ENCODE measurements around the gene DHRS13.
"Not testable (repeated sequence)": the region's sequence is repeated elsewhere in the genome, so short reads cannot be mapped to it uniquely, and the experiment has no call there.

Gene DHRS13

DNA sequence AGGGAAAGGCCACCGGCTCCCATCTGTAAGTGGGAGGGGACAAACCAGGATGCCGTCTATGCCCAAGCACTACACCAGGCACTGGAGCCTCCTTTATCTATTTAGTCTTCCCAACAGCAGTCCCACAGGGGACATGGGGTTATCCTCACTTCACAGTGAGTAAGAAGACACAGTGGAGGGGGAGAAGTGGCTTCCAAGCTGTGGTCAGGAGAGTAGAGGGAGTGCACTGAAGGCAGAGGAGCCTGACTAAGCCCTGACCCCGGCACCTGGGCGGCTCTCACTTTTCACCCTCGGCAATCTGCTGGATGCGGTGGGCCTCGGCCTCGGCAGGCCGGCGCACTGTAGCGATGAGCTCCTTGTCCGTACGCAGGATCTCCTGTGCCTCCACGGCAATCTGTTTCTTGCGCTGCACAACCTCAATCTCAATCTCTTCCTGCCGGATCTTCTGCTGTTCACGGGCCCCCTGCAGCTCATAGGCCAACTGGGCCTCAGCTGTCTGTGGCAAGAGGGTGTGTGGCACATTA lies 21.3 kb downstream of the DHRS13 start:
- DNase-seq, result no peak

DNA sequence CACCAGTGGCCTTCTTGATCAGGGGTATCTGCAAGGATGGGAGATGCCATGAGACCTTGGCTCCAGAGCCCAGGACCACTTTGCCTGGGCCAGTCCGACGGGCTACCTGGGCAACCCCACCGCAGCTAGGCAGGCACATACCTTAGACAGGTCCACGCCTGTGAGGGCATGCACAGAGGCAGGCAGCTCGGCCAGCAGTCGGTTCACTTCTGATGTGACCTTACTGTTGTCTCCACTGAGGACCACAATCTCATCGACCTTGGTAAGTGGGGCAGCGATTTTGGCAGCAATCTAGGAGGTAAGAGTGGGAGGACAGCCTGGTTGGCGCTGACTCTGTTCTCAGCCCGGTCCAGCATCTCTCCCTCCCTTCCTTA lies 22.3 kb downstream of the DHRS13 start:
- DNase-seq, result no peak

DNA sequence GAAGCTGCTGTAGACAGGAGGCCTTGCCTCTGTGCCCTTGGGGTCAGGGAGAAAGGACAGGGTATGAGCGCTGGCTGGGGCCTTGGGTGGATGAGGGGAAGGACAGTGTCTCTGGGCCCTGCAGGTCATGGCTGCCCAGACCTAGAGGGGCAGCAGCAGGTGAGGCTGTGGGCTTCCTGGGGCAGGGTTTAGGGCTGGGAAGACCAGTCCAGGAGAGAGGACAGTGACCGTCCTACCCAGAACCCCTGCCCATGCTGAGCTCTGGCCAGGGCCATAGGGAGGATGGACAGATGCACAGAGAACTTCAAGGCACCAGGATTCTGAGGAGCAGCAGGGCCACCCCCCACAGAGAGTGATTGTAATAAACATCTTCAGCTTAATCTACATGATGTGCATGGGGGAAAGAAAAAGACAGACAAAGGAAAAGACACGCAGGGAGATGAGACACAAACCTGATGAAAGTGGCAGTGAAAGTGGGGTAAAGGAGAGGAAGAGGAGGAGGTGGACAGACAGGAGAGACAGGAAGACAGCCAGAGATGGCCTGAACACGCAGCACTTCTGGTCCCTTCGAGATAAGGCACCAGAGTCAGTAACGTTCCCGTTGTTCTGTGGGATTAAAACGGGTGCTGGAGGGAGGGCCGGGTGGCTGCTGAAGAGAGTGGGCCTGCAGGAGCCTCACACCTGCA lies 22.9 kb downstream of the DHRS13 start:
- DNase-seq, result no peak

DNA sequence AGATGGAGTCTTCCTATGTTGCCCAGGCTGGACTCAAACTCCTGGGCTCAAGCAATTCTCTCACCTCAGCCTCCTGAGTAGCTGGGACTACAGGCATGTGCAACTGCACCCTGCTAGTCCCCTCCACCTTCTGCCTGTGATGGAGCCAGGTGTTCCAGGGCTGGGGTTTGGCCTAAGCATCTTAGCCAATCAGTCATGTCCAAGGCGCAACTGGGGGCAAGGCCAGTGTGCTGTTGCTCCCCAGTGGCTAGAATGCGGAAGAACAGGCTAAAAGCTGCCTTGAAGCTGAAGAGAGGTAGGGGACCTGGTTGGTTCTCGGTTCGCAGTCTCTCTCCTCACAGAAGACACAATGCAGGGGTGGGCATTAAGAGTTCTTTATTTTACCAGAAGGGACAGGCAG lies 23.9 kb downstream of the DHRS13 start:
- no peak for DNase-seq

DNA sequence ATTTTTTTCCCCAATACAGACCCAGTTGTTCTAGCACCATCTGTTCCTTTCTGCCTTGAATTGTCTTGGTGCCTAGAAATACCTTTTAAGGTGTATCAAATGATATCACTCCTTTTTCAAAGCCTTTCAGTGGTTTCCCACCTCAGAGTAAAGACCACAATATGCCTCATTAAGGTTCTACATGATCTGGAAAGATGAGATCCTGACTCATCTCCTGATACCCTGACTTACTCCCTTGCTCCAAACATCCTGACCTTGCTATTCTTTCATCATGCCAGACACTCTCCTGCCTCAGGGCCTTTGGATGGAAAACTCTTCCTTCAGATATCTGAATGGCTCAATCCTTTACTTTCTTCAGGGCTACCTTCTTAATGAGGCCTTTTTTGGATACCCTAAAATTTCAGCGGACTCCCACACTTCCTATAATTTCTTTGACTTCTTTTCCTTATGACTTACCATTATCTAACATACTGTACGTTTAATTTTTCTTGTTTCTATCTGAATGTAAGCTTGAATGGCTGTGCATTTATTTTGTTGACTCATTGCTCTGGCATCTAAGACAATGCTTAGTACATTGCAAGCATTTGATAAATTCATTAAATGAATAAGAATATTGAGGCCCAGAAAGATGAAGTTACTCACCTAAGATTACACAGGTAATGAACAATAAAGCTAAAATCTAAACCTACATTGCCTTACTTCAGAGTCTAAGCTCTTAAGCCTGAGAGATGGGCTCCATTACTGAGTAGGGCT lies 24.5 kb downstream of the DHRS13 start:
- no peak for DNase-seq

DNA sequence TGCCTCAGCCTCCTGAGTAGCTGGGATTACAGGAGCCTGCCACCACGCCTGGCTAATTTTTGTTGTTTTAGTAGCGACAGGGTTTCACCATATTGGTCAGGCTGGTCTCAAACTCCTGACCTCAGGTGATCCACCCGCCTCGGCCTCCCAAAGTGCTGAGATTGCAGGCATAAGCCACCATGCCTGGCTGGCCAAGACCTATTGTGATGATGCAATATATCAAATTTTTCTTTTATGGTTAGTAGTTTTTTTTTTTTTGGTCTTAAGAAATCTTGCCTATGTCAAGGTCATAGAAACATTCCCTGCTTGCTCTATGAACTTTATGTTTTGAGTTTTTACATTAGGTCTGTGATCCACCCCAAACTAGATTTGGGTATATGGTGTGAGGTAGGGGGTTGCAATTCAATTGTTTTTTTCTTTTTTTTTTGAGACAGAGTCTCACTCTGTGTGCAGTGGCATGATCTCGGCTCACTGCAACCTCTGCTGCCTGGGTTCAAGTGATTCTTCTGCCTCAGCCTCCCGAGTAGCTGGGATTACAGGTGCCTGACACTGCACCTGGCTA lies 25.6 kb downstream of the DHRS13 start:
- not testable (repeated sequence) for DNase-seq

DNA sequence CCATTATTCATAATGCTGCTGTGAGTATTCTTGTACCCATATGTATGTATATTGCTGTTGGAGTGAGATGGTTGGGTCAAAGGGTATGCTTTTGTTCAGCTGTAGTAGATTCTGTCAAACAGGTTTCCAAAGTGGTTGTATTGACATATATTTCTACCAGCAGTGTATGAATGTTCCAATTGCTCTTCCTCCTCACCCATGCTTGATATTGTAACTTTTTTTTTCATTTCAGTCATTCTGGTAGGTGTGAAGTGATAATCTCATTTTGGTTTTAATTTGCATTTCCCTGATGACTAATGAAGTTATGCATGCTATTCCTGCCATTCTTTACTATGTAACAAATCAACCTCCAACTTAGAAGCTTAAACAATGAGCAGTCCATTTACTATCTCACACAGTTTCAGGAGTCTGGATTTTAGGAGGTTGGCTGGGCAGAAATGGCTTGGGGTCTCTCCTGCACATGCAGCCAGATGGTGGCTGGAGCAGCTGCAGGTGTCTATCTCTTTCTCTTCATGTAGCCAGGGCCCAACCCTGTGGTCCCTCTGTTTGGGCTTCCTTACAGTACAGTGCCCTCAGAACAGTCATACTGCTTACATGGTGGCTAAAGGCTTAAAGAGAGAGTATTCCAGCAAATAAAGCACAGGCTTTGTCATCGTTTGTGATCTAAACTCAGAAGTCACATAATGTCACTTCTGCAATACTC lies 26.9 kb downstream of the DHRS13 start:
- no peak for DNase-seq

DNA sequence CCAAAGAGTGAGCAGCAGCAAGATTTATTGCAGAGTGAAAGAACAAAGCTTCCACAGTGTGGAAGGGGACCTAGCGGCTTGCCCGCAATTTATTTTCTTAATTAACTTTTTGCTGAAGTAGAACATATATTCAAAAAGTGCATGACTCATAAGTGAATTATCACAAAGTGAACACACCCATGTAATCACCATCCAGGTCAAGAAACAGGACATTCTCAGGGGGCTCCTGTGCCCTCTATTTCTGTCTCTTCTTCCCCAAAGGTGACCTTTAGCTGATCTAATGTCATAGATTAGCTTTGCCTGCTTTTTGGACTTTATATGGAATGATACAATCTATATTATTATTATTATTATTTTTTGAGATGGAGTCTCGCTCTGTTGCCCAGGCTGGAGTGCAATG lies 28.1 kb downstream of the DHRS13 start:
- DNase-seq, result no peak

DNA sequence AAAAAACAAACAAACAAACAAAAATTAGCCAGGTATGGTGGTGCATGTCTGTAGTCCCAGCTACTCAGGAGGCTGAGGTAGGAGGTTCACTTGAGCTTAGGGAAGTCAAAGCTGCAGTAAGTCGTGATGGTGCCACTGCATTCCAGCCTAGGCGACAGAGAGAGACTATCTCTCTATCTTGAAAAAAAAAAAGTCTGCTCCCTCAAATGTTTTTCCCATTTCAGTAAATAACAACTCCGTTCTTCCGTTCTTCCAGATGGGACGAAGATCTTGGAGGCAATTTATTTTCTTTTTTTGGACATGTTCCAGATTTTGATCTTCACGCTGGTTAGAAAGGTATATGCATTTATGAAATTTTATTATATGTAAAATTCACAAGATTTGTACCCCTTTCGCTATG lies 29.0 kb downstream of the DHRS13 start:
- DNase-seq, result no peak

DNA sequence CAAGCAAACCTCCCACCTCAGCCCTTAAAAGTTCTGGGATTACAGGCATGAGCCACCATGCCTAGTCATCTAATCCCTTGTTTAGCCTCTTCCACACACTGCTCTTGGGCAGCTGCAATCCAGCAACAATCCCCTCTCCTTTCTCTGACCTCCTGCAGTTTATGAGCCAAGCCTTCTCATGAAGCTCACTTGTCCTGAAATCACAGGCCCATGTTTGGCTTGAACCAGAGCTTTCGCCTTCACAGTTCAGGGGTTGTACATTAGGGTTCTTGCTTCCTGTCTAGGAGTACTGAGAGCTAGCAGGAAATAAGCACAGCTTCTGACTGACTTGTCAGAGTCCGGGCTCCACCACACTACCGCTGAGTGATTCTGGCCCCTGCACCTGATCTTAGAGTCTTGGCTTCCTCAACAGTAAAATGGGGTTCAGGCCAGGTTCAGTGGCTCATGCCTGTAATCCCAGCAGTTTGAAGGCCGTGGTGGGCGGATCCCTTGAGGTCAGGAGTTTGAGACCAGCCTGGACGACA lies 31.8 kb downstream of the DHRS13 start:
- peak; percentile 33 for DNase-seq

DNA sequence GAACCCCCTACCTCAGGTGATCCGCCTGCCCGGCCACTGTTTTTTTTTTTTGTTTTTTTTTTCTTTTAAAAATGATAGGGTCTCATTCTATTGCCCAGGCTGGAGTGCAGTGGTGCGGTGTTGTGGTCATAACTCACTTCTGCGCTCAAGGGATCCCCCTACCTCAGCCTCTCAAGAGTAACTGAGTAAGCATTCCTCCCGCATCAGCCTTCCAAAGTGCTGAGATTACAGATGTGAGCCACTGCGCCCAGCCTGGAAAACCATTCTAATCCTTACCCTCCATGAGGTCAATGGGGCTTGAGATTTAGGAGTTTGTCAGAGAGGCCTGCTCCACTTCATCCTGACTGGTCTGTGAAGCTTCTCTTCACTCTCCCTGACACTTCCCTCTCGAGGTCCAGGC lies 35.6 kb downstream of the DHRS13 start:
- DNase-seq, result no peak

DNA sequence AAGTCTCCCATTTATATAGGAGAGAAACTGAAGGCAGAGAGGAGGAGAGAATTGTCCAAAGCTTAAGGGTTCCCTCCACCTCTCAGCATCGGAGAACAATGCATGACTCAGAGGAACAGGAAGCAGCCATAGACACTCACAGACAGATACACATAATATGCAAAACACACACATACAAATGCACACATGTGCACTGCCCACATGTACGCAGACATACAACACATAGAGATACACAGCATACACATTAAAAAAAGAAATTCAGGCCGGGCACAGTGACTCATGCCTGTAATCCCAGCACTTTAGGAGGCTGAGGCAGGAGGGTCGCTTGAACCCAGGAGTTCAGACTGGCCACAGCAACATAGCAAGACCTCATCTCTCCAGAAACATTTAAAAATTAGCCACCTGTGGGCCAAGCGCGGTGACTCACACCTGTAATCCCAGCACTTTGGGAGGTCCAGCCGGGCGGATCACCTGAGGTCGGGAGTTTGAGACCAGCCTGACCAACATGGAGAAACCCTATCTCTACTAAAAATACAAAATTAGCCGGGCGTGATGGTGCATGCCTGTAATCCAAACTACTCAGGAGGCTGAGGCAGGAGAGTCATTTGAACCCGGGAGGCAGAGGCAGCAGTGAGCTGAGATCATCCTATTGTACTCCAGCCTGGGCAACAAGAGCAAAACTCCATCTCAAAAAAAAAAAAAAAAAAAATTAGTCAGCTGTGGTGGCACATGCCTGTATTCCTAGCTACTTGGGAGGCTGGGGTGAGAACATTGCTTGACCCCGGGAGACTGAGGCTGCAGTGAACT lies 36.7 kb downstream of the DHRS13 start:
- no peak for DNase-seq

DNA sequence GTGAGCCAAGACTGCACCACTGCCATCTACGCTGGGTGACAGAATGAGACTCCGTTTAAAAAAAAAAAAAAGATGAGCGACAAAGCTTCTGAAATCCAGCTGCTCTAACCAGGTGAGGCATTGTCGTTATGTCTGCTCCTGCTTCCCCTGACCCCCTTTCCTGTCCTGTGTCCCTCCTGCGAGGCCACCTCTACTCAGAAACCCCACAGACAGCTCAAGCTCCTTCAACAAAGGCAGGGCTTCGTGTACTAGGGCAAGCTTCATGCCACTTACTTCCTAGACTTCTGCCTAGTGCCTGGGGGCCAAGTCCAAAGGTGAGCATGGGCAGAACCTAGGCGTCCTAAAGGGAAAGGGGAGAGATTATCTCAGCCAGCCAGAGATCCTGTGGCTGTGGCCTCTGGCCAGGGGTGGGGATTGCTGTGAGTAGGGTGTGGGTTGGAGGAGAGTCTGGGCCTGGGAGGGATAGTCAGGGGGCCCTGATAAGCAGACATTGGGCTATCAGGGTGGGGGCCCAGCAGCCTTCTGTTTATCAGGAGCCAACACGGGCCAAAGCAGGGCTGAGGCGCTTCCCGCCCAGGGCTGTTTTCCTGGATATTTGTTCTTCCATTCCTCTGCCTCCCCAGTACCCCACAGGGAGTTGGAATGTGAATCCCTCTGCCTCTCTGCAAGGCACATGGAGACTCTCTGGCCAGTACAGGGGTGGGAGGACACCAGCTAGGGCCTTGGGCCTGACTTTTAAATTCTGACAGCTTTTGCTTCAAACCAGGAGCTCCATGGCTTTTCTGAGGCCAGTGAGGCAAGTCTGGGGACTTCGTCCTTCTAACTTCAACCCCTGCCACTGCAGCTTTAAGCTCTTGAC lies 37.7 kb downstream of the DHRS13 start:
- no peak for DNase-seq

DNA sequence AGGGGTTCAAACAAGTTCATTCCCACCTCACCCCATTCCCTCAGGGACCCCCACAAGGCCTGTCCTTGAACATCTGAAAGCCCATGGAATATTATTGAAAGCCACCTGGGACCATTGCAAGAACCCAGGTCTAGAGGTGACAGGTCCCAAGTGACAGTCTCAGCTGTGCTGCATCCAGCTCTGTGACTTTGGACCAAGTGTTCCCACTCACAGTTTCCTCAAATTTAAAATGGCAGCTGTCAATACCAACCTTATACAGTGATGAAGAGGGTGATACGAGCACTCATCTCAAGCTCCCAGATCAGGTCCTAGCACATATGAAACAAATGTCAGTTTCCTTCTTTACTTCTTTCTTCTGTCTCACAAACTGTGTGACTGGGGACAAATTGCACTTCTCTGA lies 38.9 kb downstream of the DHRS13 start:
- no peak for DNase-seq

DNA sequence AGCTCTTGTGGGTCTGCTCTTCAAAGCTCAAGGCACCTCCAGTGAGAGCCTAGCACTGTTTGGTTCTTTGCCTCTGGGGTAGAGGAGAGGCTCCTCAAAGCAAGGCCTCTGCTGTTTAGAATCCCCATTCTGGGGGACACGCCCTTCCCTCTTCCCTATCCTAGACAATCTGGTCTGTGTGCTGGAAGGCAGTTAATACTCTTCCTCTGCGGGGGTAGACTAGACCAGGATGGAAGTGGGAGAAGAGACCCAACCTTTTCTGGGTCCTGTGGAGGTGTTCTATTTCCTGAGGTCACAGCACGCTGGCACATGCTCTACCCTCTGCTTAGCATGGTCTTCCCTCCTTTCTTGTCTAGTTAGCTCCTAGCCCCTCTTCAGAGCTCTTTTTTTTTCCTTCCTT lies 40.3 kb downstream of the DHRS13 start:
- DNase-seq, result no peak

DNA sequence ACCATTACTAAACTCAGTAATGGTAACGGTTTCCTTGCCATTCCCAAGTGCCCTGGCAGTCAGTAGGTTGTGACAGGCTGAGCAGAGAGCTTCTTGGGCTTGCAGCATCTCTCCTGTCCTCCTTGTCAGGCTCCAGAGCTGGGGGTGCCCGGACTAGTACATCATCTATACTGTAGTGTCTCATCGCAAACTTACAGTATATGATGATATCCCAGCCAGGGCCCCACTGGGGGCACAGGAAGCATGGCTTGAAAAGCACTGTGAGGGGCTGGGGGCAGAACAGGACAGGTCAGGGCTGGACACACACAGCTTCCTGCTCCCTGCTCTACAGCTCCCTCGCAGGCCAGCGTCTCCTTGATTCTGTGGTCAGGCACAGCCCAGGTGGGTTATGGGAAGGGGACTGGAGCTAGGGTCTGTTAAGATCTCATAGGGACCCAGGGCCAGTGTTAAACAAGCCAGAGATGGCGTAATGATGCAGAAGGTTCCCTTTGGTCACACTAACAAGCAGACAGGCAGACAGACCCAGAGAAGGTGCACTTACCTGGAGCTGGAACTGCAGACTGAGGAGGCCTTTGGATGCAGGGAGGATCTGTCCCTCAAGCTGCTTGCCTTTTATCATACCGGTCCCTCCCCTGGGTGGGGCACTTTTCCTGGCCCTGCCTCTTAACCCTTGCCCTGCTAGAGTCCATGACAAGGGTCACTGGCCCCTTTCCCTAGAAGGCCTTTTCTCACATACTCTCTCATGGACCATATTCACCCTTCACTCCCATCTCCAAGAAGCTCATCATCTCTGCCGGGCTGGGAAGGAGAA lies 41.3 kb downstream of the DHRS13 start:
- no peak for DNase-seq

DNA sequence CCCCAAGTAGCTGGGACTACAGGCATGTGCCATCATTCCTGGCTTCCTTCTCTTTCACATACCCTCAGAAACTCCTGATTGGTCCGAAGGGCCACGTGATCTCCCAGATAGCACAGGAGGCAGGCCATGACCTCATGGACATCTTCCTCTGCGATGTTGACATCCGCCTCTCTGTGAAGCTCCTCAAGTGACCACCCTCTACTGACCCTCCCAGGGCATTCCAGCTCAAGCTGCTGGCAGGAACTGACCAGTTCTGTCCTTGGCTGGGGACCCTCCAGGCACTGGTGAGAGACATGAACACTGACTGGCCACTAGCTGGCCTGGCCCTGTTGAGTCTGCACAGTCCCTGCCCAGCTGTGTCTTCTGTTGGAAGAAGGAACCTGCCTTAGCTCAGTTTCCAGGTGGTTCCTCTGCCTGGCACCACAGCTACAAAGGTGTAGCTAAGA lies 42.5 kb downstream of the DHRS13 start:
- DNase-seq, result no peak

DNA sequence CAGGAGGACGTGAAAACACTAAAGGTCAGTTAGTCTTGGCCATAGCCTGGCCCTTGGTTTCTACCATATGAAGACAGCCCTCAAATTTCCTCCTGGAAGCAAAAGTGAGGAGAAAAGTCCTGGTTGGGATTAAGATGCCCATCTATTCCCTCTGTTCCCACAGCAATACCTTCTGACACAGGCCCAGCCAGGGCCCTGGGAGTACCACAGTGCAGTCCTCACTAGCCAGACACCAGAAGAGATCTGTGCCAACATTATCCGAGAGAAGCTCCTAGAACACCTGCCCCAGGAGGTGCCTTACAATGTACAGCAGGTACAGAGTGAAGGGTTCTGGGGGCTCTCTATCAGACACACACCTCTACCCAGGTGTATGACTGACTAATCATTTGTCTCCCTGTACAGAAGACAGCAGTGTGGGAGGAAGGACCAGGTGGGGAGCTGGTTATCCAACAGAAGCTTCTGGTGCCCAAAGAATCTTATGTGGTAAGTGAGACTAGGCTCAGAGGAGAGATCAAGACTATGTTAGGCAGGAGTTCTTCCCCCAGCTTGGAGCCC lies 44.0 kb downstream of the DHRS13 start:
- DNase-seq, result no peak

DNA sequence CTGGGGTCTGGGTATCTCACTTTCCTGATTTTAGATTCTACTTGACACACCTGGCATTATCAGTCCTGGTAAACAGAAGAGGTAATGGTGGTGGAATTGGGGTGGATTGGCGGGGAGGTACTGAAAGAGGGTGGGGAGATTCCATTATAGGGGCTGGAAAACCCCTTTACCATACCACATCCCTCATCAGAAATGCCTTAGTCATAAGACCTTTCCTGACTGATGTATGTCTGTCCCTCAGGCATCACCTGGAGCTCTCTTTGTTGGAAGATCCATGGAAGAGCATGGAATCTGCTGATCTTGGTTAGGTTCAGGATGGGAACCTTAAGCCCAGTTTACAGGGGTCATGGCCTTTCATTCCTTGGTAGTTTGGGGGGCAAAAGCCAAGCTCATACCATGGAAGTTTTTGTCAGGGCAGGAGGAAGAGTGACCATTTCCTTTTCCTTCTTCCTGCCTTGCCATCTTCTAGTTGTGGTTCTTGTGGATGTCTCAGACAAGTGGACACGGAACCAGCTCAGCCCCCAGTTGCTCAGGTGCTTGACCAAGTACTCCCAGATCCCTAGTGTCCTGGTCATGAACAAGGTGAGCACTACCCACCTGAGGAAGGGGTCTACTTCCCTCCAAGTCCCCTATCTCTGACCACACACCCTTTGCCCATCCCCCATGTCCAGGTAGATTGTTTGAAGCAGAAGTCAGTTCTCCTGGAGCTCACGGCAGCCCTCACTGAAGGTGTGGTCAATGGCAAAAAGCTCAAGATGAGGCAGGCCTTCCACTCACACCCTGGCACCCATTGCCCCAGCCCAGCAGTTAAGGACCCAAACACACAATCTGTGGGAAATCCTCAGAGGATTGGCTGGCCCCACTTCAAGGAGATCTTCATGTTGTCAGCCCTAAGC lies 44.7 kb downstream of the DHRS13 start:
- DNase-seq, result no peak

Measured in stimulated activated CD4-positive, alpha-beta T cell treated with anti-CD3 and anti-CD28 coated beads, Interleukin-4, amount 100 ng/mL, for 1 hour (primary cell).